H1 (cell line): Measurements from ENCODE around the gene TMEM45A. TPM values are rescaled to one million over a fixed set of nuclear protein-coding genes. Genes with fewer than 3 reads are reported as not detected.

Experiments used
- CTCF ChIA-PET: fragments of 300-600 bp; sonication (Branson Sonifier 250); formaldehyde crosslinking; loops from one replicate; lab custom pipeline; 2021; ENCODE audit not compliant: partially characterized antibody; lab: Charles Lee
- POLR2A ChIA-PET: fragments of 300-600 bp; sonication (Branson Sonifier 250); formaldehyde crosslinking; loops from one replicate; lab custom pipeline; 2021; ENCODE audit warnings: inconsistent platforms; ENCODE audit not compliant: partially characterized antibody; lab: Charles Lee
- DNase-seq, 2 experiments: peaks; one replicate each; pipeline versions ENCODE4 v3.0.0 to v3.0.0-alpha.2; 2010 to 2022; ENCODE audit warnings: low spot score in 2 of 2, low read depth in 1 of 2, mixed read lengths in 1 of 2
- FAIRE-seq: peaks from 2 replicates; lab custom pipeline; 2011; peaks lifted over from hg19 to GRCh38; lab: Jason Lieb, UNC
- H2AFZ ChIP-seq: 2 replicates; pipeline ENCODE4 v1.8.1; 2012; ENCODE audit warnings: low read length, inconsistent platforms
- H2AK5ac ChIP-seq: 2 replicates; pipeline ENCODE4 v1.6.1; 2013; ENCODE audit warnings: low read depth, low read length
- H2BK120ac ChIP-seq: replicated peaks from 2 replicates; pipeline ENCODE3; 2013; ENCODE audit warnings: low read depth, low read length, inconsistent platforms
- H2BK12ac ChIP-seq: 2 replicates; pipeline ENCODE4 v1.6.1; 2013; ENCODE audit warnings: low read depth, low read length
- H2BK15ac ChIP-seq: 2 replicates; pipeline ENCODE4 v1.6.1; 2013; ENCODE audit warnings: low read length
- H2BK20ac ChIP-seq: 2 replicates; pipeline ENCODE4 v1.6.1; 2013; ENCODE audit warnings: low read length
- H2BK5ac ChIP-seq: 2 replicates; pipeline ENCODE4 v1.6.1; 2013; ENCODE audit warnings: low read depth, low read length
- H3K14ac ChIP-seq: 2 replicates; pipeline ENCODE4 v1.6.1; 2013; ENCODE audit warnings: inconsistent platforms; ENCODE audit not compliant: insufficient read length
- H3K18ac ChIP-seq: 2 replicates; pipeline ENCODE4 v1.6.1; 2013; ENCODE audit warnings: low read length; ENCODE audit errors: extremely low read depth
- H3K23ac ChIP-seq: 2 replicates; pipeline ENCODE4 v1.6.1; 2013; ENCODE audit warnings: inconsistent platforms; ENCODE audit not compliant: insufficient read length
- H3K23me2 ChIP-seq: 2 replicates; pipeline ENCODE4 v1.6.1; 2013; ENCODE audit warnings: low read depth, low read length
- H3K27ac ChIP-seq: 2 replicates; pipeline ENCODE4 v1.6.1; 2011; ENCODE audit warnings: low read depth, low read length, inconsistent platforms
- H3K27me3 ChIP-seq, 4 experiments: replicated peaks in 1 of 4; 1 replicate in 1 of 4; 2 replicates in 3 of 4; pipeline versions ENCODE4 v1.6.1 to v1.8.1; 2011 to 2013; ENCODE audit warnings: low read length in 3 of 4, mild to moderate bottlenecking in 3 of 4, inconsistent platforms in 2 of 4, mixed read lengths in 2 of 4, moderate library complexity in 1 of 4; ENCODE audit not compliant: control insufficient read depth in 3 of 4, insufficient read depth in 3 of 4; ENCODE audit errors: extremely low read depth in 1 of 4
- H3K36me3 ChIP-seq, 4 experiments: 2 replicates each; pipeline versions ENCODE4 v1.6.1 to v1.8.1; 2011 to 2013; ENCODE audit warnings: mild to moderate bottlenecking in 4 of 4, low read length in 3 of 4, moderate library complexity in 2 of 4, control low read depth in 1 of 4, inconsistent platforms in 1 of 4; ENCODE audit not compliant: insufficient read depth in 4 of 4, control insufficient read depth in 2 of 4
- H3K4ac ChIP-seq: replicated peaks from 2 replicates; pipeline ENCODE3; 2013; ENCODE audit warnings: low read length, low read depth, mixed read lengths, inconsistent platforms; ENCODE audit not compliant: insufficient read length
- H3K4me1 ChIP-seq, 4 experiments: replicated peaks in 1 of 4; 1 replicate in 1 of 4; 2 replicates in 3 of 4; pipeline versions ENCODE4 v1.6.1 to v1.8.1; 2011 to 2013; ENCODE audit warnings: low read length in 3 of 4, inconsistent platforms in 2 of 4, mixed read lengths in 1 of 4; ENCODE audit not compliant: insufficient read depth in 4 of 4, control insufficient read depth in 3 of 4
- H3K4me2 ChIP-seq, 2 experiments: 2 replicates each; pipeline versions ENCODE4 v1.6.1 to v1.8.1; 2011 to 2013; ENCODE audit warnings: low read depth in 2 of 2, low read length in 2 of 2, control low read depth in 1 of 2, inconsistent platforms in 1 of 2, mild to moderate bottlenecking in 1 of 2; ENCODE audit not compliant: insufficient read depth in 1 of 2
- H3K4me3 ChIP-seq, 4 experiments: fragments of 200-600, 300-600 bp in 1 of 4; sonication (generic), shearing (Covaris generic), sonication (Bioruptor Twin) in 1 of 4; 2 replicates each; pipeline versions ENCODE4 v1.5.1 to v1.8.1; 2011 to 2016; ENCODE audit warnings: low read length in 4 of 4, low read depth in 3 of 4, control low read depth in 2 of 4, inconsistent platforms in 2 of 4, mild to moderate bottlenecking in 2 of 4, mixed read lengths in 1 of 4, moderate library complexity in 1 of 4; ENCODE audit not compliant: insufficient read depth in 2 of 4; ENCODE audit errors: extremely low read depth in 1 of 4
- H3K56ac ChIP-seq: replicated peaks from 2 replicates; pipeline ENCODE3; 2013; ENCODE audit warnings: low read depth, mild to moderate bottlenecking, mixed read lengths, low read length, inconsistent platforms; ENCODE audit not compliant: insufficient read length
- H3K79me1 ChIP-seq: 2 replicates; pipeline ENCODE4 v1.6.1; 2013; ENCODE audit warnings: low read depth, low read length, control low read depth
- H3K79me2 ChIP-seq, 2 experiments: 2 replicates each; pipeline versions ENCODE4 v1.6.1 to v1.8.1; 2012 to 2013; ENCODE audit warnings: low read length in 2 of 2, mild to moderate bottlenecking in 2 of 2, inconsistent platforms in 1 of 2; ENCODE audit not compliant: insufficient read depth in 2 of 2, control insufficient read depth in 1 of 2
- H3K9ac ChIP-seq, 4 experiments: replicated peaks in 1 of 4; 1 replicate in 1 of 4; 2 replicates in 3 of 4; pipeline versions ENCODE4 v1.6.1 to v1.8.1; 2011 to 2013; ENCODE audit warnings: low read depth in 3 of 4, low read length in 3 of 4, control low read depth in 2 of 4, mild to moderate bottlenecking in 2 of 4, moderate library complexity in 2 of 4, inconsistent platforms in 1 of 4; ENCODE audit errors: extremely low read depth in 1 of 4
- H3K9me3 ChIP-seq, 2 experiments: 2 replicates each; pipeline versions ENCODE4 v1.6.1 to v1.8.1; 2012 to 2013; ENCODE audit warnings: mild to moderate bottlenecking in 2 of 2, moderate library complexity in 2 of 2, control low read depth in 1 of 2, inconsistent platforms in 1 of 2, low read depth in 1 of 2, low read length in 1 of 2, mixed read lengths in 1 of 2; ENCODE audit not compliant: insufficient read depth in 2 of 2
- H4K20me1 ChIP-seq, 2 experiments: replicated peaks in 1 of 2; 2 replicates each; pipeline versions ENCODE3 to v1.8.1; 2011 to 2013; ENCODE audit warnings: inconsistent platforms in 2 of 2, low read length in 2 of 2, mild to moderate bottlenecking in 1 of 2; ENCODE audit not compliant: insufficient read depth in 2 of 2, control insufficient read depth in 1 of 2
- H4K5ac ChIP-seq: 2 replicates; pipeline ENCODE4 v1.6.1; 2013; ENCODE audit warnings: low read length, low read depth, mixed read lengths, inconsistent platforms; ENCODE audit not compliant: insufficient read length
- H4K8ac ChIP-seq: 2 replicates; pipeline ENCODE4 v1.8.0; 2013; ENCODE audit warnings: mild to moderate bottlenecking, moderate library complexity, low read length, inconsistent platforms; ENCODE audit not compliant: insufficient read depth; ENCODE audit errors: extremely low read depth
- H4K91ac ChIP-seq: replicated peaks from 2 replicates; pipeline ENCODE3; 2013; ENCODE audit warnings: low read length, mixed read lengths, inconsistent platforms; ENCODE audit not compliant: insufficient read length
- BCL11A ChIP-seq, 2 experiments: IDR thresholded peaks; one replicate each; pipeline ENCODE4 v1.6.1; 2011; ENCODE audit warnings: low read depth in 2 of 2, low read length in 2 of 2, mild to moderate bottlenecking in 2 of 2
- BRCA1 ChIP-seq: IDR thresholded peaks from 2 replicates; pipeline ENCODE4 v1.6.1; 2012; ENCODE audit warnings: low read depth, low read length, improper control_type of control experiment
- CHD2 ChIP-seq: IDR thresholded peaks from 2 replicates; pipeline ENCODE4 v1.6.1; 2012; ENCODE audit warnings: low read length, improper control_type of control experiment
- EGR1 ChIP-seq: IDR thresholded peaks from 2 replicates; pipeline ENCODE4 v1.6.1; 2011; ENCODE audit warnings: low read depth, low read length, borderline replicate concordance
- EP300 ChIP-seq, 2 experiments: IDR thresholded peaks; 1 replicate in 1 of 2; 2 replicates in 1 of 2; pipeline ENCODE4 v1.6.1; 2011 to 2012; ENCODE audit warnings: low read depth in 2 of 2, low read length in 2 of 2, mild to moderate bottlenecking in 2 of 2, borderline replicate concordance in 1 of 2, inconsistent platforms in 1 of 2, moderate library complexity in 1 of 2
- EZH2 ChIP-seq: fragments of 200-600 bp; sonication (generic); IDR thresholded peaks from 2 replicates; pipeline ENCODE4 v1.7.1; 2012; ENCODE audit warnings: low read depth, mild to moderate bottlenecking, moderate library complexity, low read length, inconsistent platforms; ENCODE audit not compliant: severe bottlenecking
- HDAC6 ChIP-seq: IDR thresholded peaks from one replicate; pipeline ENCODE4 v1.7.1; 2012; ENCODE audit warnings: low read depth, mild to moderate bottlenecking, inconsistent platforms, low read length, moderate library complexity
- RAD21 ChIP-seq, 2 experiments: IDR thresholded peaks in 1 of 2; conservative IDR thresholded peaks in 1 of 2; 2 replicates each; pipeline ENCODE4 v1.6.1; 2011; ENCODE audit warnings: low read depth in 2 of 2, low read length in 2 of 2, improper control_type of control experiment in 1 of 2, inconsistent platforms in 1 of 2, mild to moderate bottlenecking in 1 of 2, moderate library complexity in 1 of 2
- SAP30 ChIP-seq: fragments of 300-600 bp; sonication (generic); IDR thresholded peaks from 2 replicates; pipeline ENCODE4 v1.7.1; 2012; ENCODE audit warnings: low read length, moderate library complexity, mild to moderate bottlenecking, inconsistent platforms; ENCODE audit not compliant: insufficient read depth, insufficient replicate concordance
- SIRT6 ChIP-seq: IDR thresholded peaks from one replicate; pipeline ENCODE4 v1.7.1; 2012; ENCODE audit warnings: low read length, inconsistent platforms
- TAF7 ChIP-seq: optimal IDR thresholded peaks from 2 replicates; pipeline ENCODE3; 2011; ENCODE audit warnings: low read depth, mild to moderate bottlenecking, inconsistent platforms, low read length, moderate library complexity, borderline replicate concordance
- TEAD4 ChIP-seq: IDR thresholded peaks from 2 replicates; pipeline ENCODE4 v1.6.1; 2012; ENCODE audit warnings: low read depth, low read length, inconsistent platforms, mixed read lengths
- YY1 ChIP-seq: IDR thresholded peaks from 2 replicates; pipeline ENCODE4 v1.6.1; 2011; ENCODE audit warnings: low read depth, mild to moderate bottlenecking, low read length
- WGBS, 2 experiments: shearing (Covaris generic) in 1 of 2; methylation state at CpG; one replicate each; pipeline versions ENCODE4 v1.1.6 to v1.1.7; 2013 to 2015; ENCODE audit warnings: low lambda C conversion rate in 2 of 2, mixed read lengths in 2 of 2, inconsistent platforms in 1 of 2, low coverage in 1 of 2, missing lambda C conversion rate in 1 of 2; ENCODE audit not compliant: insufficient replicate concordance in 2 of 2, insufficient coverage in 1 of 2, insufficient read length in 1 of 2; ENCODE audit errors: extremely low coverage in 1 of 2, missing lambda C conversion rate in 1 of 2; 5-methylcytosine and 5-hydroxymethylcytosine counted together
- polyA plus RNA-seq, 7 experiments: library from polyadenylated mRNA; depleted of rRNA in 3 of 7; stranded (reverse) in 5 of 7; unstranded in 2 of 7; fragments of >200 nt in 5 of 7; fragments of 200-250 nt in 2 of 7; gene quantifications; 1 replicate in 5 of 7; 2 replicates in 1 of 7; 4 replicates in 1 of 7; pipeline versions ENCODE4 v1.2.1 to v1.2.3, GENCODE V29; 2011 to 2013; ENCODE audit warnings: missing spikeins in 2 of 7, mixed read lengths in 2 of 7
- total RNA-seq: library from RNA; stranded (reverse); fragmentation: NEBNext Ultra II Directional; extraction: Animal tissue kit (Norgen Biotek cat#: 25700); gene quantifications from 2 replicates; pipeline ENCODE4 v1.2.1, GENCODE V29; 2021

The TMEM45A gene
- total and polyA plus RNA-seq, 2 of the 8 experiments (the other 6 are each of a cell fraction or from before 2014, with no cell fraction given) = 12.9 to 14.2 TPM

DNA sequence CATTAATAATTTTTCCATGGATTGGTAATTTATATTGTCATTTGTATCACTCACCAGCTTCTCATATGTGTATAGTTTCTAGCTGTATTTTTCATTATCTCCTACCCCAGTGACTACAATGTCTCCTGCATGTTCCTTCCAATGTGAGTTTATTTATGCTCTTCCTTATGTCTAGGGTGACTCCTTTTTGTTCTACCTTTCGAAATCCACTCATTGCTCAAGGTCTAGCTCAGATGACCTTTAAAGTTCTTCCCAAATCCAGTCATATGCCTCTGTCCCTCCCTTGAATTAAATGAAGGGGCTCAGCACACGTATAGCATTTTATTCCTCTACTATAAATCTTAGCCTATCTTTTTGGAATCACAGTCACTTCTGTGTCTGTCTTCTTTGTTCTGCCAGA lies 53.0 kb downstream of the TMEM45A start:
- Histone ChIP-seq H3K18ac (no peak overlapping the region), H3K14ac (no peak overlapping the region), H3K4ac (no peak overlapping the region), H3K79me1 (no peaks in the 10 kb centered on the region), H2BK5ac (no peak overlapping the region), H3K36me3 (no peaks in the 10 kb centered on the region), H3K27me3 (no peaks in the 10 kb centered on the region), H2AFZ (no peak overlapping the region), H4K5ac (no peak overlapping the region), H3K9ac (no peak overlapping the region), H4K20me1 (no peaks in the 10 kb centered on the region), H4K8ac (no peak overlapping the region), H3K56ac (no peak overlapping the region), H2AK5ac (no peak overlapping the region), H2BK12ac (no peak overlapping the region), H2BK20ac (no peak overlapping the region), H3K4me1 (no peaks in the 10 kb centered on the region), H4K91ac (no peak overlapping the region), H3K4me2 (no peak overlapping the region), H3K79me2 (no peaks in the 10 kb centered on the region), H2BK15ac (no peak overlapping the region), H3K23ac (no peak overlapping the region), H3K27ac (no peak overlapping the region), H3K4me3 (no peak overlapping the region), H3K9me3 (no peaks in the 10 kb centered on the region), H2BK120ac (no peak overlapping the region), H3K23me2 (no peaks in the 10 kb centered on the region)
- ChIA-PET POLR2A (no interaction called here), CTCF (no interaction called here)
- DNase-seq (no peak), FAIRE-seq (no peak)
- 80% methylated on average over 2 of the region's 2 CpGs; no CpG with 5 or more reads in 1 of the 2 experiments for WGBS, 2 experiments
- TF ChIP-seq EGR1 (no peak), TEAD4 (no peak), SAP30 (no peak), EP300 (IDR thresholded peaks at IDR 0.05; ENCODE audit: borderline replicate concordance in 1 of 2, low read depth in 2 of 2, low read length in 2 of 2) (no peak), BRCA1 (no peak), BCL11A (IDR thresholded peaks at IDR 0.05; ENCODE audit: low read depth in 2 of 2, low read length in 2 of 2) (no peak), EZH2 (no peak), HDAC6 (no peak), TAF7 (no peak), YY1 (no peak), SIRT6 (no peak), RAD21 (IDR thresholded peaks at IDR 0.05 in 1 of 2, conservative IDR thresholded peaks at IDR 0.05 in 1 of 2; ENCODE audit: low read depth in 2 of 2, low read length in 2 of 2) (no peak), CHD2 (no peak)
